ENCODE data around the gene LILRB5.
"Not testable (repeated sequence)": the region's sequence is repeated elsewhere in the genome, so short reads cannot be mapped to it uniquely, and the experiment has no call there.

The LILRB5 gene

DNA sequence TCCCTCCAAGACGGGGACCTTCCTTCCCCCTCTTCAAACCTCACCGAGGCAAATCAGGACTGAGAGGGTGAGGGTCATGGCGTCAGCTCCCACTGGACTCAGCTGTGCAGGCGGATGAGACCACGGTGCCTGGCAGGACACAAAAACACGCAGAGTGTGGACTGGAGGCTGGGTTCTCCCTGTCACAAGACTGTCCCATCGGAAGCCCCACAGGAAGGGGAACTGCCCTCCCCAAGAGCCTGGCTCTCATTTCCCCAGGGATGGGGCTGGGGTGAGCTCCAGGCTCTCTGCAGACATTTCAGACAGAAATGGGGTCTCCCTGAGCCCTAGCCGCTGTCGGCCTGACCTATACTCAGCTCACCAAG lies at the start of gene LILRB5:
LILRB5 (minus strand) TSS at position 158 of the 365 bp plus-strand sequence; CDS start at position 78, 80 bp downstream.
- no peak for DNase-seq (ENCODE audit: low read depth)

- DNase-seq (ENCODE audit: low read depth): no peak
Observed at GRCh38 chr19:54305141-54305540, 48.1 kb upstream of the LILRB5 start.

DNA sequence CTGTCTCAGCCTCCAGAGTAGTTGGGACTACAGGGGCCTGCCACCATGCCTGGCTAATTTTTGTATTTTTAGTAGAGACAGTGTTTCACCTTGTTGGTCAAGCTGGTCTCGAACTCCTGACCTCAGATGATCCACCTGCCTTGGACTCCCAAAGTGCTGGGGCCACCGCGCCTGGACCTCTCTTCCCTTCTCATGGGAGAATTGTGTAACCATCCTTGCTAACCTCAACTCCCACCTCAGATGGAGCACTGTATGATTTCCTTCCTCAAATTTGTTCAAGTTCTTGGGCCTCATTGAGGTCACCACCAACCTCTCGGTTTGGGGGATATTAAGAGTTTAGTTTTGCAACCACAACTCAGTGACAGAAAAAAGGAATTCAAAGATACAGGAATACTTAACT lies 45.2 kb upstream of the LILRB5 start:
- DNase-seq (ENCODE audit: low read depth): no peak

DNA sequence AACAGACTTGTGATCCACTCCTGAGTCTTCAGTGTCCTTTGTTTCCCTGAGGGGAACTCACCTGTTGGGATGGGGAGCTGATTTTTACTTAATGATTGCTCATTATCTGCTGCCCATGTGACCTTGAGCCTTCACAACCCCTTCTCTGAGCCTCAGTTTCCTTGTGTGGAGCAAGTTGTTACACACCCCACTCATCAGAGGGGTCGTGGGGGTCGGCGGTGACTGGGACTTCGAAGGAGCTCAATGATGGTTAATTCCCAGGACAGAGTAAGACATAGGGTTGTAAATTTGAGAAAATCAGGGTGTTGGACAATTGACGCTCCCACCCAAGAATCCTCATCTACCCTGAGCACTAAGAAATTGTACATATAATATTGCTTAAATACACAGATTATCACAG lies 42.4 kb upstream of the LILRB5 start:
- no peak for DNase-seq (ENCODE audit: low read depth)

GRCh38 chr19:54299126-54299498 lies 42.0 kb upstream of the LILRB5 start:
- DNase-seq (ENCODE audit: low read depth): no peak

- no peak for DNase-seq (ENCODE audit: low read depth)
Observed at GRCh38 chr19:54298357-54299125, 41.5 kb upstream of the LILRB5 start.

GRCh38 chr19:54297759-54298305 lies 40.8 kb upstream of the LILRB5 start:
- no peak for DNase-seq (ENCODE audit: low read depth)

- no peak for DNase-seq (ENCODE audit: low read depth)
Observed at GRCh38 chr19:54294539-54294938, 37.5 kb upstream of the LILRB5 start.

DNA sequence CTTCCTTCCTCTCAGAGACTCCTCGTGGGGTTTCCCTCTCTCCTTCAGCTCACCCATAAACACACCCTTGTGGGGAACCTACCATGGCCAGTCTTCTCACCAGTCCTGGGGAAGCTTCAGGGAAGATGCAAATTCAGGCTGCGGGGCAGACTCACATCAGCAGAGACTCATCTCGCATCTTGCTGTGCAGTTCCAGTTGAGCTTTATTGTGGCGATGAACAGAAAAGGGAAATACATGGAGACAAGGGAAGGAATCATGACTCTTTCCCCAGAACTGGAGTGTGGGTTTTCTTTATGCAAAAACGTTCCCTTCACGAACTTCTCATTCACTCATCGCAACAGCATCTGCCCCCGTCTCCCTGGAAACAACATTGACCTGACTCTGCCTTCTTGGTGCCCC lies 32.1 kb upstream of the LILRB5 start:
- DNase-seq (ENCODE audit: low read depth): not testable (repeated sequence)

- peak; percentile 12 for DNase-seq (ENCODE audit: low read depth)
Observed at GRCh38 chr19:54287456-54287855, 30.4 kb upstream of the LILRB5 start.

- not testable (repeated sequence) for DNase-seq (ENCODE audit: low read depth)
Observed at GRCh38 chr19:54286283-54286682, 29.2 kb upstream of the LILRB5 start.

- DNase-seq (ENCODE audit: low read depth): not testable (repeated sequence)
Observed at GRCh38 chr19:54285427-54286056, 28.5 kb upstream of the LILRB5 start.

- no peak for DNase-seq (ENCODE audit: low read depth)
Observed at GRCh38 chr19:54282686-54283470, 25.8 kb upstream of the LILRB5 start.

DNA sequence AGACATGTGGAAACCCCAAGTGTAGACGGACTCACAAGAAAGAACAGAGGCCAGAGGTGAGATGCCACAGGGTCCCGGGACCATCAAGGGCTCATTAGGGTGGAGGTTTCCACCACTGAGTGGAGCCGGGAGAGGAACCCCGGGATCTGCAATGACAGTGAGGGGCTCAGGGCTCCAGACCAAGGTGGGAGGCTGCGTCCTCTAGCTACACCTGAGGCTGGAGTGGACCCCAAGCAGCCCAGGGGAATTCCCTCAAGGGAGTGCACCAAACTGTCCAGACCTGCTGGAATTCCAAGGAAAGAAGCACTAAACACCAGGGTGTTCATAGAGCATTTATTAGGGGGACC lies 24.6 kb upstream of the LILRB5 start:
- not testable (repeated sequence) for DNase-seq (ENCODE audit: low read depth)

DNA sequence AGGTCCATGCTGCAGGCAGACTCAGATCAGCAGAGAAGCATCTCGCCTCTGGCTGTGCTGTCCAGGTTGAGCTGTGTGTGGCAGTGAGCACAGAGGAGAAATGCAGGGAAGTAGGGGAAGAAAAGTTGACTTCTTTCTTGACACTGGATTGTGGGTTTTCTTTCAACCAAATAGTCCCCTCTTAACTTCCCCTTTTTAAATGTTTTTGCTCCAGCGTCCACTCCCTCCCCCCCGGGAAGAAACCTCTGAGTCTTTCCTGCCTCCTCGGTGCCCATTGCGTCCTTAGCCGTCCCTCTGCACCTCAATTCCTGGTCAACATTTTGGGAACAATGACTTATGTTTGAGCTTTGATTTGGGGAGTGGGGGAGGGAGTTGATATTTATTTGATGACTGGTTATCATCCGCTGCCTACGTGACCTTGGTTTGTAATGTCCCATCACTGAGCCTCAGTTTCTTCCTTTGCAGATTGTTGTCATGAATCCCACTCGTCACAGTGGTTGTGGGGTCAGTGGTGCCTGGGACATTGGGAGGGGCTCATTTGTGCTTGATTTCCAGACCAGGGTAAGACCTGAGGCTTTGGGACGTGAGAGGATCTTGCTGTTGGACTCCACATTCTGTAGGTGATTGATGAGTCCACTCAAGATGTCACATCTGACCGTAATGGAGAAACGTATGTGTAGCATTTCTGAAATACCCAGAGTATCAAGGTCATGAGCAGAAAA lies 24.1 kb upstream of the LILRB5 start, which contains the start of gene LILRB2:
LILRB2 (minus strand) TSS at position 104 of the 722 bp plus-strand sequence. CDS start 614 bp downstream, outside the sequence.
- no peak for DNase-seq (ENCODE audit: low read depth)

DNA sequence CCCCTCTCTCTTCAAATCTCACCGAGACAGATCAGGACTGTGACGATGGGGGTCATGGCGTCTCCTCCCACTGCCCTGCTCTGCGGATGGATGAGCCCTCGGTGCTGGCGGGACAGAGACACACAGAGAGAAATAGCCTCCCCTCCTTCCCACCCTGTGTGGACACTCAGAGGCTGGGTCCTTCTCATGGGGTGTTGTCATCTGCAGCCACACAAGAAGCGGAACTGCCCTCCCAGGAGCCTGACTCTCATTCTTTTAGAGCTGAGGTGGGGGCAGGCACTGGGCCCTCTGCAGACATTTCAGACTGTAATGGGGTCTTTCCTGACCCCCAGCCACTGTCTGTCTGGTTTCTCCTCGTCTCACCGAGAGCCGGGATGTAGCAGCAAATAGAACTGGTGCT lies 23.4 kb upstream of the LILRB5 start:
- DNase-seq (ENCODE audit: low read depth): not testable (repeated sequence)

DNA sequence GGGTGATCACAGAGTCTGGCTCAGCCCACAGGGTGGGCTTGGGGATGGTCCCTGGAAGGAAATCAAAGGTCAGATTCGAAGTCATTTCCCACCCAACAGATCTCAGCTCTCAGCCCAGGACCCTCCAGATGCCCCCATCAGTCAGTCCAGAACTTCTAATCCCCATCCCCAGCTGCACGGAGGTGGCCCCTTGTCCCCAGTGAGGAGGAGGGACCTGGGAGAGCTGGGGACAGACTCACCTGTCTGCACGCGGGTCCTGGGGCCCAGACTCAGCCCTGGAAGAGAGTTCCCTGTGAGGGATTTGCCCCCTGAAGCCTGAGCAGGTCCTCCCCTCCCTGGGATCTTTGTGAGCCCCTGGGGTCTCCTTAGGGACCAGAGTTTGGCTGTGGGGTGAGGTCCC lies 23.0 kb upstream of the LILRB5 start:
- DNase-seq (ENCODE audit: low read depth): not testable (repeated sequence)

GRCh38 chr19:54279406-54279962 lies 22.4 kb upstream of the LILRB5 start:
- no peak for DNase-seq (ENCODE audit: low read depth)

- not testable (repeated sequence) for DNase-seq (ENCODE audit: low read depth)
Observed at GRCh38 chr19:54278571-54279195, 21.6 kb upstream of the LILRB5 start.

- DNase-seq (ENCODE audit: low read depth): not testable (repeated sequence)
Observed at GRCh38 chr19:54278056-54278455, 21.0 kb upstream of the LILRB5 start.

GRCh38 chr19:54277111-54277615 lies 20.1 kb upstream of the LILRB5 start:
- not testable (repeated sequence) for DNase-seq (ENCODE audit: low read depth)
